IMR-90 (cell line): ENCODE measurements around the gene PMS1.

Experiments
- BHLHE40 ChIP-seq: fragments of 150-350 bp; IDR thresholded peaks from 2 replicates; pipeline ENCODE4 v1.6.1; 2016; ENCODE audit warnings: mild to moderate bottlenecking, low read depth, low read length
- CEBPB ChIP-seq: IDR thresholded peaks from 2 replicates; pipeline ENCODE4 v1.6.1; 2012; ENCODE audit warnings: low read depth, low read length, improper control_type of control experiment
- CHD1 ChIP-seq: IDR thresholded peaks from 2 replicates; pipeline ENCODE4 v1.6.1; 2012; ENCODE audit warnings: low read depth, low read length, improper control_type of control experiment
- CTCF ChIP-seq: conservative IDR thresholded peaks from 2 replicates; pipeline ENCODE4 v1.5.1; 2012; ENCODE audit warnings: mild to moderate bottlenecking, low read depth, low read length, improper control_type of control experiment
- ELK1 ChIP-seq: fragments of 150-350 bp; IDR thresholded peaks from 2 replicates; pipeline ENCODE4 v1.6.1; 2016; ENCODE audit warnings: low read depth, mild to moderate bottlenecking, low read length, moderate library complexity, borderline replicate concordance
- FOS ChIP-seq: fragments of 150-350 bp; IDR thresholded peaks from 2 replicates; pipeline ENCODE4 v1.6.1; 2016; ENCODE audit warnings: low read depth, low read length
- MAFK ChIP-seq: IDR thresholded peaks from 2 replicates; pipeline ENCODE4 v1.6.1; 2012; ENCODE audit warnings: low read depth, low read length, improper control_type of control experiment
- MXI1 ChIP-seq: IDR thresholded peaks from 2 replicates; pipeline ENCODE4 v1.6.1; 2012; ENCODE audit warnings: low read depth, mild to moderate bottlenecking, low read length, moderate library complexity, borderline replicate concordance
- POLR2A ChIP-seq: IDR thresholded peaks from 2 replicates; pipeline ENCODE4 v1.6.1; 2012; ENCODE audit warnings: mild to moderate bottlenecking, low read depth, low read length
- RAD21 ChIP-seq: IDR thresholded peaks from 2 replicates; pipeline ENCODE4 v1.6.1; 2012; ENCODE audit warnings: low read length, improper control_type of control experiment
- RCOR1 ChIP-seq: IDR thresholded peaks from 2 replicates; pipeline ENCODE4 v1.6.1; 2012; ENCODE audit warnings: mild to moderate bottlenecking, low read length, improper control_type of control experiment; ENCODE audit not compliant: insufficient replicate concordance
- RFX5 ChIP-seq: IDR thresholded peaks from 2 replicates; pipeline ENCODE4 v1.8.0; 2012; ENCODE audit warnings: low read depth, mild to moderate bottlenecking, low read length, moderate library complexity
- USF2 ChIP-seq: fragments of 150-350 bp; IDR thresholded peaks from 2 replicates; pipeline ENCODE4 v1.6.1; 2017; ENCODE audit warnings: mild to moderate bottlenecking, antibody characterized with exemption, low read length, low read depth

DNA sequence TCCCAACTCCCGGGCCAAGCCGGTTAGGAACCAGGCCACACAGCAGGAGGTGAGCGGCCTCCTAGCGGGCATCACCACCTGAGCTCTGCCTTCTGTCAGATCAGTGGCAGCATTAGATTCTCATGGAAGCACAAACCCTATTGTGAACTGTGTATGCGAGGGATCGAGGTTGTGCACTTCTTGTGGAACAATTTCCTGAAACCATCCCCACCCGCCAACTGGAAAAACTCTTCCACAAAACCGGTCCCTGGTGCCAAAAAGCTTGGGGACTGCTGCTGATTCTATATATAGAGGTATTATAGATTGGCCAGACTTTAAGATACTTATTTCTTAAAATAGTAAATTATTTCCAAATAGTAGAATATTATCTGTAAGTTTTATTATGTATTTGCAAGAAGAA lies 89.4 kb downstream of the PMS1 start:
- TF ChIP-seq POLR2A = no peak
- no peak for TF ChIP-seq CTCF
- no peak for TF ChIP-seq MXI1
- no peak for TF ChIP-seq CEBPB
- no peak for TF ChIP-seq RAD21
- TF ChIP-seq BHLHE40 = no peak
- TF ChIP-seq USF2 = no peak
- TF ChIP-seq ELK1 = no peak
- TF ChIP-seq RCOR1 = no peak
- no peak for TF ChIP-seq MAFK
- no peak for TF ChIP-seq FOS
- TF ChIP-seq RFX5 = no peak
- no peak for TF ChIP-seq CHD1
